Astrocyte (in vitro differentiated cells and primary cell): Measurements from ENCODE around the gene ELP4. TPM values are rescaled to one million over a fixed set of nuclear protein-coding genes. Genes with fewer than 3 reads are reported as not detected.
A peak's percentile ranks its signal among the peaks of the same experiment; 100 is the strongest.

Experiments
- DNase-seq: peaks from one replicate; pipeline ENCODE4 v3.0.0-alpha.2; 2010; ENCODE audit warnings: low read depth
- FAIRE-seq: peaks from 2 replicates; lab custom pipeline; 2011; peaks lifted over from hg19 to GRCh38; lab: Jason Lieb, UNC
- H2AFZ ChIP-seq: 2 replicates; pipeline ENCODE4 v1.6.0; 2012; ENCODE audit warnings: low read depth, low read length, inconsistent platforms
- H3K27ac ChIP-seq: 2 replicates; pipeline ENCODE4 v1.5.1; 2011; ENCODE audit warnings: low read depth, low read length, inconsistent platforms
- H3K27me3 ChIP-seq: 2 replicates; pipeline ENCODE4 v1.6.0; 2011; ENCODE audit warnings: low read length, inconsistent platforms; ENCODE audit not compliant: insufficient read depth
- H3K36me3 ChIP-seq: 2 replicates; pipeline ENCODE4 v1.5.1; 2011; ENCODE audit warnings: low read length, inconsistent platforms; ENCODE audit not compliant: insufficient read depth
- H3K4me1 ChIP-seq: 2 replicates; pipeline ENCODE4 v1.5.1; 2011; ENCODE audit warnings: low read length, inconsistent platforms; ENCODE audit not compliant: insufficient read depth
- H3K4me2 ChIP-seq: 2 replicates; pipeline ENCODE4 v1.6.0; 2012; ENCODE audit warnings: low read length, inconsistent platforms
- H3K4me3 ChIP-seq: 2 replicates; pipeline ENCODE4 v1.5.1; 2011; ENCODE audit warnings: low read depth, mild to moderate bottlenecking, low read length, inconsistent platforms; ENCODE audit not compliant: insufficient read depth
- H3K79me2 ChIP-seq: 2 replicates; pipeline ENCODE4 v1.6.0; 2012; ENCODE audit warnings: mild to moderate bottlenecking, low read length, inconsistent platforms; ENCODE audit not compliant: insufficient read depth
- H3K9ac ChIP-seq: 2 replicates; pipeline ENCODE4 v1.6.0; 2012; ENCODE audit warnings: mild to moderate bottlenecking, low read length, inconsistent platforms
- H3K9me3 ChIP-seq: 2 replicates; pipeline ENCODE4 v1.5.1; 2012; ENCODE audit warnings: low read depth, mild to moderate bottlenecking, low read length, inconsistent platforms; ENCODE audit not compliant: insufficient read depth
- H4K20me1 ChIP-seq: 2 replicates; pipeline ENCODE4 v1.6.0; 2012; ENCODE audit warnings: low read length, inconsistent platforms; ENCODE audit not compliant: insufficient read depth
- H3K27ac Mint-ChIP-seq: one replicate; pipeline ENCODE4 v1.8.0; 2021; ENCODE audit warnings: mild to moderate bottlenecking, mixed read lengths; ENCODE audit not compliant: unreplicated experiment
- H3K27me3 Mint-ChIP-seq: one replicate; pipeline ENCODE4 v1.8.0; 2021; ENCODE audit warnings: low read depth, mixed read lengths; ENCODE audit not compliant: unreplicated experiment
- H3K36me3 Mint-ChIP-seq: one replicate; pipeline ENCODE4 v1.8.0; 2021; ENCODE audit warnings: low read depth, mixed read lengths; ENCODE audit not compliant: unreplicated experiment
- H3K4me1 Mint-ChIP-seq: one replicate; pipeline ENCODE4 v1.8.0; 2021; ENCODE audit warnings: low read depth, mixed read lengths; ENCODE audit not compliant: unreplicated experiment
- H3K4me3 Mint-ChIP-seq: one replicate; pipeline ENCODE4 v1.8.0; 2021; ENCODE audit warnings: mild to moderate bottlenecking, moderate library complexity, mixed read lengths; ENCODE audit not compliant: unreplicated experiment
- H3K9me3 Mint-ChIP-seq: one replicate; pipeline ENCODE4 v1.8.0; 2021; ENCODE audit warnings: mild to moderate bottlenecking, mixed read lengths; ENCODE audit not compliant: unreplicated experiment
- EZH2 ChIP-seq: IDR thresholded peaks from 2 replicates; pipeline ENCODE4 v1.6.1; 2012; ENCODE audit warnings: mild to moderate bottlenecking, low read length, inconsistent platforms; ENCODE audit not compliant: insufficient read depth
- total RNA-seq: library from RNA; stranded (reverse); gene quantifications from 2 replicates; pipeline ENCODE4 v1.2.1, GENCODE V29; 2021
- TF ChIP-seq, protein P1 (sequence below): IDR thresholded peaks from 2 replicates; pipeline ENCODE4 v1.5.1; 2011; ENCODE audit warnings: low read depth, mild to moderate bottlenecking, inconsistent platforms, low read length, moderate library complexity; ENCODE audit not compliant: insufficient read depth

The ELP4 gene
- total RNA-seq, 1 donor from 2014 or later = 12.9 TPM

DNA sequence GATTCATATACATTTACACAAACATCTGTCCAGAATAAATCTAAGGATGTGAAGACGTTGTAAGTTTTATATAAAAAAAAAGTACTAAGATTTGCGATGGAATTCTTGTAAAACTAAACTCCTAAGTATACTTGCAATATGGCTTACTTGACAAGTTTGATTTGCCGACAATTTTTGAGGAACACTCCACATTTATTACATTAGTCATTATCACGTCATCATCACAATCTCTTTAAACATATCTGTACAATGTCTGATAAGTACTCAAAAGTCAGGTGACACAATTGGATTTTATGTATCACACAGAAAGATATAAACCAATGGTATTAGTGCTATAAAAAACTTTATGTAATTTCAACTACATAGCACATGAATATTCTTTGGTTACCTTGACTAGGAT is 30.5 kb upstream of the ELP4 start:
- Histone ChIP-seq H3K36me3 (no peaks in the 10 kb centered on the region), H3K9ac (no peak overlapping the region), H3K4me1 (no peaks in the 10 kb centered on the region), H3K4me2 (no peak overlapping the region), H3K4me3 (no peak overlapping the region), H4K20me1 (no peaks in the 10 kb centered on the region), H2AFZ (no peak overlapping the region), H3K27me3 (no peaks in the 10 kb centered on the region), H3K27ac (no peak overlapping the region), H3K79me2 (peaks cover 7% of the 10 kb centered on the region), H3K9me3 (no peaks in the 10 kb centered on the region)
- Mint-ChIP-seq H3K27me3 (no peaks in the 10 kb centered on the region), H3K27ac (no peak overlapping the region), H3K4me1 (no peaks in the 10 kb centered on the region), H3K9me3 (no peaks in the 10 kb centered on the region), H3K4me3 (no peak overlapping the region), H3K36me3 (no peaks in the 10 kb centered on the region)
- TF ChIP-seq EZH2 = no peak
- TF ChIP-seq, protein P1, sequence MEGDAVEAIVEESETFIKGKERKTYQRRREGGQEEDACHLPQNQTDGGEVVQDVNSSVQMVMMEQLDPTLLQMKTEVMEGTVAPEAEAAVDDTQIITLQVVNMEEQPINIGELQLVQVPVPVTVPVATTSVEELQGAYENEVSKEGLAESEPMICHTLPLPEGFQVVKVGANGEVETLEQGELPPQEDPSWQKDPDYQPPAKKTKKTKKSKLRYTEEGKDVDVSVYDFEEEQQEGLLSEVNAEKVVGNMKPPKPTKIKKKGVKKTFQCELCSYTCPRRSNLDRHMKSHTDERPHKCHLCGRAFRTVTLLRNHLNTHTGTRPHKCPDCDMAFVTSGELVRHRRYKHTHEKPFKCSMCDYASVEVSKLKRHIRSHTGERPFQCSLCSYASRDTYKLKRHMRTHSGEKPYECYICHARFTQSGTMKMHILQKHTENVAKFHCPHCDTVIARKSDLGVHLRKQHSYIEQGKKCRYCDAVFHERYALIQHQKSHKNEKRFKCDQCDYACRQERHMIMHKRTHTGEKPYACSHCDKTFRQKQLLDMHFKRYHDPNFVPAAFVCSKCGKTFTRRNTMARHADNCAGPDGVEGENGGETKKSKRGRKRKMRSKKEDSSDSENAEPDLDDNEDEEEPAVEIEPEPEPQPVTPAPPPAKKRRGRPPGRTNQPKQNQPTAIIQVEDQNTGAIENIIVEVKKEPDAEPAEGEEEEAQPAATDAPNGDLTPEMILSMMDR = no peak
- DNase-seq (no peak), FAIRE-seq (no peak)

DNA sequence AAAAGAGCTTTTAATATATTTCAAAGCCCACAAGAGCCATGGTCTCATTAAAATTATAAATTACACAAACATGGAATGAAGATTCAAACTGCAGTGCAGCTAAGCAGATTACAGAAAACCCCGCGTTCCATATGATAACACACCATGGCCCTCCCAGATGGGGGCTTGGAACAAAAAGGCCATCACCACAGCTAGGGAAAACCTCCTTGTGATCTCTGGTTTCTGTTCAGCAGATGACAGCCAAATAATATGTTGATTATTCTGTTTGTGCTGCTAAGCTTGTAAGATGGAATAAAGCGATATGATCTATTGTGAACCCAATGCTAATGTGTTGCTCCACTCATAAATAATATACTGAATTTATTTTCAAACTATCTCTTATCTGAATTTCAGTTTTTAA is 28.6 kb upstream of the ELP4 start:
- no peak overlapping the region for H3K4me2 ChIP-seq
- no peaks in the 10 kb centered on the region for H3K36me3 Mint-ChIP-seq
- H4K20me1 ChIP-seq = no peaks in the 10 kb centered on the region
- no peak for TF ChIP-seq EZH2
- TF ChIP-seq, protein P1 = no peak
- FAIRE-seq (no peak), DNase-seq (no peak)
- H2AFZ ChIP-seq = no peak overlapping the region
- no peaks in the 10 kb centered on the region for H3K4me1 Mint-ChIP-seq
- H3K79me2 ChIP-seq = peaks cover 6% of the 10 kb centered on the region
- H3K27ac ChIP-seq = no peak overlapping the region
- H3K27me3 ChIP-seq = no peaks in the 10 kb centered on the region
- no peak overlapping the region for H3K27ac Mint-ChIP-seq
- no peak overlapping the region for H3K4me3 ChIP-seq
- H3K9ac ChIP-seq = no peak overlapping the region
- H3K4me1 ChIP-seq = no peaks in the 10 kb centered on the region
- H3K27me3 Mint-ChIP-seq = no peaks in the 10 kb centered on the region
- H3K9me3 Mint-ChIP-seq = no peaks in the 10 kb centered on the region
- H3K4me3 Mint-ChIP-seq = no peak overlapping the region
- H3K36me3 ChIP-seq = no peaks in the 10 kb centered on the region
- no peaks in the 10 kb centered on the region for H3K9me3 ChIP-seq

DNA sequence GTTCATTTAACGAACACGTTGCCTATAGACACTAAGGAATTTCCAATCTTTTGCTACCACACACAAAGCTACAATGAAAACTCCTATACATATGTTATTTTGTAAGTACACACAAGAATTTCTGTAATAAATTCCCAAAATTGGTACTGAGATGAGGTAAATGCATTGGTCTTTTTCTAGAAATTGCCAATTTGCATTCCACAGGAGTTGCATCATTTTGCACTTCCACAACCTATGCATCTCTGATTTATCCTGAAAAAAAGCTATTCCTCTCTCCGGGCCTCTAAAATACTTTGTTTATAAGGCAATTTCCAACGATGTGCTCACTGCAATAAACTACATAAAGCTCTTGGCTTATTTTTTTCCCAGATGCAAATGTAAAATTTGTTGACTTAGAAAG is 25.1 kb upstream of the ELP4 start:
- Histone ChIP-seq H2AFZ (no peak overlapping the region), H3K79me2 (peaks cover 9% of the 10 kb centered on the region), H3K36me3 (no peaks in the 10 kb centered on the region), H3K4me1 (no peaks in the 10 kb centered on the region), H3K9me3 (no peaks in the 10 kb centered on the region), H3K4me3 (no peak overlapping the region), H3K4me2 (no peak overlapping the region), H3K27ac (no peak overlapping the region), H4K20me1 (no peaks in the 10 kb centered on the region), H3K9ac (no peak overlapping the region), H3K27me3 (no peaks in the 10 kb centered on the region)
- no peaks in the 10 kb centered on the region for H3K27me3 Mint-ChIP-seq
- H3K4me3 Mint-ChIP-seq = no peak overlapping the region
- TF ChIP-seq, protein P1 = no peak
- TF ChIP-seq EZH2 = no peak
- no peaks in the 10 kb centered on the region for H3K9me3 Mint-ChIP-seq
- H3K4me1 Mint-ChIP-seq = no peaks in the 10 kb centered on the region
- H3K36me3 Mint-ChIP-seq = no peaks in the 10 kb centered on the region
- no peak overlapping the region for H3K27ac Mint-ChIP-seq
- FAIRE-seq (no peak), DNase-seq (peak; percentile 16)
